Adrenal gland (tissue), 12 donors: Measurements from ENCODE around the gene CNOT6L. TPM values are rescaled to one million over a fixed set of nuclear protein-coding genes. Genes with fewer than 3 reads are reported as not detected.

Experiments used
- DNase-seq, 7 donors: peaks; one replicate each; pipeline ENCODE4 v3.0.0-alpha.2; 2019 to 2020
- H3K27ac ChIP-seq, 5 donors: fragments of 200-600 bp; sonication (generic) in 4 of 5; 1 replicate in 3 of 5; 2 replicates in 2 of 5; pipeline versions ENCODE4 v1.5.1 to v1.8.0; 2016 to 2020; ENCODE audit warnings: mild to moderate bottlenecking in 1 of 5
- H3K27me3 ChIP-seq: fragments of 200-600 bp; 2 replicates; pipeline ENCODE4 v1.8.0; 2021
- H3K36me3 ChIP-seq, 2 donors: fragments of 200-600 bp; replicated peaks in 1 of 2; 1 replicate in 1 of 2; 2 replicates in 1 of 2; pipeline versions ENCODE4 v1.5.1 to v1.8.0; 2018 to 2022
- H3K4me1 ChIP-seq, 2 donors: fragments of 200-600 bp; replicated peaks in 1 of 2; 1 replicate in 1 of 2; 2 replicates in 1 of 2; pipeline versions ENCODE4 v1.5.1 to v1.8.0; 2018 to 2021
- H3K4me3 ChIP-seq, 4 donors: fragments of 200-600 bp; sonication (generic) in 3 of 4; one replicate each; pipeline ENCODE4 v1.5.1; 2016 to 2018
- H3K9me3 ChIP-seq, 3 donors: fragments of 200-600 bp; sonication (generic) in 1 of 3; replicated peaks in 1 of 3; 1 replicate in 2 of 3; 2 replicates in 1 of 3; pipeline versions ENCODE4 v1.5.1 to v1.8.0; 2016 to 2021
- CTCF ChIP-seq, 6 experiments: fragments of 450-650 bp in 4 of 6; fragments of 200-600 bp in 2 of 6; sonication (generic) in 1 of 6; IDR thresholded peaks; 1 replicate in 5 of 6; 2 replicates in 1 of 6; pipeline versions ENCODE4 v1.5.1 to v1.8.0; 2016 to 2021; ENCODE audit warnings: antibody characterized with exemption in 6 of 6, mild to moderate bottlenecking in 2 of 6, moderate library complexity in 1 of 6
- POLR2A ChIP-seq, 2 donors: fragments of 450-650 bp; IDR thresholded peaks; one replicate each; pipeline ENCODE4 v1.6.1; 2017; ENCODE audit warnings: antibody characterized with exemption in 2 of 2, mild to moderate bottlenecking in 2 of 2, moderate library complexity in 1 of 2
- WGBS, 4 donors: extraction: QIAGEN DNeasy Blood & Tissue Kit in 2 of 4; methylation state at CpG; one replicate each; pipeline versions ENCODE4 v1.1.5 to v1.1.7; 2013 to 2017; 5-methylcytosine and 5-hydroxymethylcytosine counted together
- intact Hi-C, 2 donors: fragments of 100-400 bp; cut with DNase I; formaldehyde crosslinking; loops; one replicate each; pipeline versions ENCODE4 v1.14.1 to v1.15.0; 2022 to 2023
- polyA plus RNA-seq, 3 donors: library from polyadenylated mRNA; stranded (reverse); fragments of 200-250 nt in 2 of 3; fragments of 350-450 nt in 1 of 3; fragmentation: Illumina TruSeq in 1 of 3; extraction: RNeasy Lipid Tissue Mini Kit (QIAGEN cat#74804) in 1 of 3; gene quantifications; one replicate each; pipeline ENCODE4 v1.2.3, GENCODE V29; 2013 to 2014
- total RNA-seq, 9 donors: library from RNA; depleted of rRNA in 4 of 9; stranded (reverse); fragments of >200 nt in 4 of 9; fragments of 120-200 nt in 1 of 9; fragmentation: NEBNext Ultra II Directional in 1 of 9; extraction: Animal tissue kit (Norgen Biotek cat#: 25700) in 1 of 9; gene quantifications; one replicate each; pipeline versions ENCODE4 v1.1.0 to v1.2.4, GENCODE V29; 2013 to 2023
- donor health status: healthy with polysubstance abuse.
- donor health status: Bipolar disorder and iron deficiency.
- donor health status: DM: yes; HTN: yes; CAD: no.
- donor health status: DM: no; HTN: no; CAD: no.
- donor health status: DM: no; HTN: no; CAD: no.
- donor health status: DM: yes; HTN: yes; CAD: no.

Gene CNOT6L
- total and polyA plus RNA-seq, 12 donors, result 4.0 to 50.9 (median 21.0) TPM

DNA sequence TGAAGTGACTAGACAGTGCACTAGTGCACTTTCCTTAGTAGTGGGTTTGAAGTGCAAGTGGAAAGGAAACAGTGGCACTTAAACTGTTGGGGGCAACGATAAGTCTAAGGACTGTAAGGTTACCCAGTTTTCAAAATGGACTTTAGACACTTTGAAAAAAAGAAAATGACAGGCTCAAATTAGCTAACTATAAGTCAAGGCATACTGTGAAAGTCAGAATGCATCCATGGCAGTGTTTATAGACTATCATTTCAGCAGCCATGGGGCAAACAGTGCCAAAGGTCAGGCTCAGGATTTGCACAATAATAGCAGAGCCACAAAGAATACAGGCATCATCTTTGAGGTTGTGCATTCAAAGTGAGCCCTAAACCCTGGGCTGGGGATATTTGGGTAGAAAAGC lies 109.1 kb downstream of the CNOT6L start:
- no peaks in the 10 kb centered on the region for H3K4me1 ChIP-seq
- intact Hi-C loops, result no loop called here
- WGBS, 4 donors, result 78 to 100% (median 89%) methylated on average over 1 of the region's 1 CpG
- no peak overlapping the region for H3K4me3 ChIP-seq
- TF ChIP-seq POLR2A (IDR thresholded peaks at IDR 0.05) (no peak), CTCF (IDR thresholded peaks at IDR 0.05) (no peak)
- H3K27ac ChIP-seq, result no peak overlapping the region
- no peaks in the 10 kb centered on the region for H3K36me3 ChIP-seq
- no peak for DNase-seq
- no peaks in the 10 kb centered on the region for H3K27me3 ChIP-seq
- no peaks in the 10 kb centered on the region for H3K9me3 ChIP-seq

DNA sequence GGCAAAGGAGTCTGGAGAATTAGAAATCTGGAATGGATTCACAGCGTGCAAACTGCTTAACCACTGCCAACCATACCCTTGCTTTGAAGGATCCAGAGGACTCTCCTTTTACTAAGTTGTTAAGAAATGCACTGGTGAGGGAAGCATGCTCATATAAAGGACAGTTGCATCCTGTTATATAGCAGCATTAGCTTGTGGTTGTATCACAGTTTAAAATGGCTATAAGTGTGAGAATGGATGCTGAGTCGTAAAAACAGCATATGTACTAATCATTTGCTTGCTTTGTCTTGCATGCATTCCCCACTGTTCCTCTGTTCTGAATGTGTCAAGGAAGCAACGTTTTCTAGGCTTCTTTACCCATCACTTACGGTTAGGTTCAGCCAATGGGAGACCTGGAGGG lies 112.5 kb downstream of the CNOT6L start:
- no peaks in the 10 kb centered on the region for H3K27me3 ChIP-seq
- intact Hi-C loops, result no loop called here
- no peaks in the 10 kb centered on the region for H3K36me3 ChIP-seq
- TF ChIP-seq POLR2A (IDR thresholded peaks at IDR 0.05), result no peak
- no peak for TF ChIP-seq CTCF (IDR thresholded peaks at IDR 0.05)
- H3K9me3 ChIP-seq, result no peaks in the 10 kb centered on the region
- H3K4me3 ChIP-seq, result no peak overlapping the region
- H3K4me1 ChIP-seq, result no peaks in the 10 kb centered on the region
- 64 to 72% (median 67%) methylated on average over 4 of the region's 4 CpGs for WGBS, 4 donors
- H3K27ac ChIP-seq, result no peak overlapping the region
- no peak for DNase-seq

GRCh38 chr4:77703666-77704065 lies 115.5 kb downstream of the CNOT6L start:
- Histone ChIP-seq H3K27ac (no peak overlapping the region), H3K36me3 (no peaks in the 10 kb centered on the region), H3K27me3 (no peaks in the 10 kb centered on the region), H3K4me3 (no peak overlapping the region), H3K9me3 (no peaks in the 10 kb centered on the region), H3K4me1 (no peaks in the 10 kb centered on the region)
- 75 to 88% (median 82%) methylated on average over 1 of the region's 1 CpG for WGBS, 4 donors
- TF ChIP-seq CTCF (IDR thresholded peaks at IDR 0.05) (no peak), POLR2A (IDR thresholded peaks at IDR 0.05) (no peak)
- intact Hi-C loops, result no loop called here
- DNase-seq, result no peak

DNA sequence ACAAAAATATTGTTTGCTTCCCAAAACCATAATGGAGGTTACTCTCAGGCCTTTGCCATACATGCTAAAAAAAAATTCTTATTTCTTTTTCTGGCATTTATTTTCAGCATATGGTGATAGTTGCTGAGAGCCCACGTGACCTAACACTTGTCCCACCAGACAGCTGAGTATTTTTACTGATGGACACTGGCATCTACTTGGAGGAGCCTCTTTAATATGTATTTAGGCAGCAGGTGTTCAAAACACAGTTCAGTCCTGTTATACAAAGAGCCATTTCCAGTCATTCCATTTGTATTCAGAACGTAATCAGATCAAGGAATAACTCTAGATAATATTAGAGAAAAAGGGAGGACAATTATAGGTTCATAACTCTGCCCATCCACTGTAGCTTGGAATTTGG lies 118.0 kb downstream of the CNOT6L start:
- Histone ChIP-seq H3K4me3 (no peak overlapping the region), H3K27me3 (no peaks in the 10 kb centered on the region), H3K9me3 (no peaks in the 10 kb centered on the region), H3K4me1 (no peaks in the 10 kb centered on the region), H3K27ac (no peak overlapping the region), H3K36me3 (no peaks in the 10 kb centered on the region)
- 60 to 77% (median 73%) methylated on average over 2 of the region's 2 CpGs for WGBS, 4 donors
- no peak for TF ChIP-seq POLR2A (IDR thresholded peaks at IDR 0.05)
- no peak for TF ChIP-seq CTCF (IDR thresholded peaks at IDR 0.05)
- no peak for DNase-seq
- intact Hi-C loops, result no loop called here
